Tibial nerve (tissue), 4 donors: Measurements from ENCODE around the gene CNOT6. TPM values are rescaled to one million over a fixed set of nuclear protein-coding genes. Genes with fewer than 3 reads are reported as not detected.
A peak's percentile ranks its signal among the peaks of the same experiment; 100 is the strongest.

Experiments used
- DNase-seq, 2 donors: peaks; one replicate each; pipeline ENCODE4 v3.0.0-alpha.2; 2019; ENCODE audit warnings: low spot score in 2 of 2
- H3K27ac ChIP-seq, 4 donors: fragments of 200-600 bp; sonication (generic) in 3 of 4; one replicate each; pipeline ENCODE4 v1.5.1; 2017 to 2019; ENCODE audit warnings: mild to moderate bottlenecking in 1 of 4
- H3K27me3 ChIP-seq, 2 donors: fragments of 200-600 bp; sonication (generic) in 1 of 2; one replicate each; pipeline versions ENCODE4 v1.5.1 to v1.6.0; 2017 to 2019
- H3K36me3 ChIP-seq, 3 donors: fragments of 200-600 bp; sonication (generic); one replicate each; pipeline ENCODE4 v1.5.1; 2018 to 2019
- H3K4me1 ChIP-seq, 4 donors: fragments of 200-600 bp; sonication (generic) in 3 of 4; one replicate each; pipeline ENCODE4 v1.5.1; 2017 to 2019
- H3K4me3 ChIP-seq, 4 donors: fragments of 200-600 bp; sonication (generic) in 3 of 4; one replicate each; pipeline ENCODE4 v1.5.1; 2017 to 2019; ENCODE audit warnings: mild to moderate bottlenecking in 1 of 4, moderate library complexity in 1 of 4
- H3K9me3 ChIP-seq, 4 donors: fragments of 200-600 bp; sonication (generic) in 3 of 4; one replicate each; pipeline ENCODE4 v1.5.1; 2017 to 2019
- EP300 ChIP-seq, 2 donors: sonication (generic); formaldehyde crosslinking; IDR thresholded peaks; one replicate each; pipeline ENCODE4 v1.6.1; 2017; ENCODE audit warnings: antibody characterized with exemption in 2 of 2, mild to moderate bottlenecking in 1 of 2
- POLR2A ChIP-seq, 2 donors: fragments of 450-650 bp; IDR thresholded peaks; one replicate each; pipeline ENCODE4 v1.6.1; 2017; ENCODE audit warnings: antibody characterized with exemption in 2 of 2, mild to moderate bottlenecking in 2 of 2, moderate library complexity in 2 of 2
- WGBS, 2 donors: methylation state at CpG; one replicate each; pipeline ENCODE4 v1.1.5; 2018; 5-methylcytosine and 5-hydroxymethylcytosine counted together
- total RNA-seq, 4 donors: library from RNA; depleted of rRNA; stranded (reverse); fragments of >200 nt; gene quantifications; one replicate each; pipeline ENCODE4 v1.1.0, GENCODE V29; 2016
- TF ChIP-seq, protein P1 (sequence below), 5 experiments: fragments of 200-600 bp in 3 of 5; fragments of 450-650 bp in 2 of 5; sonication (generic) in 3 of 5; IDR thresholded peaks; one replicate each; pipeline ENCODE4 v1.5.1; 2016 to 2019; ENCODE audit warnings: antibody characterized with exemption in 5 of 5, mild to moderate bottlenecking in 3 of 5, moderate library complexity in 2 of 5

CNOT6 gene
- total RNA-seq, 4 donors from 2014 or later = 14.0 to 18.0 (median 15.5) TPM

DNA sequence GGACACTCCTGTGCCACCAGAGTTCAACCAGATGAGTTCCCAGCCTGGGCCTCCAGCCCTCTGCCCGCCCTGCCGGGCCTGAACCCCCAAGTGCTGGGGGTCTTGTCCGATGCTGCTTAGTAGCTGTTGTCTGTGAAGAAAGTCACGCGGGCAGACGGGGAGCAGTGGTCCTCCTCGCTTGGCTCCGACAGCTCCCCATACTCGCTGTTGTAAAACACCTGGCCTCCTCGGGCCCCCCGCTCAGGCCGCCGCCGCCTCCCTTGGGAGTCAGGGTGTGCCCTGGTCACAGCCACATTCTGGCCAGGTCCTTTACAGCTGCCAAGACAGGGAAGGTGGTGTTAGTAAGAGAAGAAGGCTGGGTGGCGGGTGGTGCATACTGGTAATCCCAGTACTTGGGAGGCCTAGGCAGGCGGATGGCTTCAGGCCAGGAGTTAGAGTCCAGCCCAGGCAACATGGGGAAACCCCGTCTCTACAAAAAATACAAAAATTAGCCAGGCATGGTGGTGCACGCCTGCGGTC lies 109.0 kb downstream of the CNOT6 start:
- H3K9me3 ChIP-seq = no peaks in the 10 kb centered on the region
- H3K4me3 ChIP-seq = no peak overlapping the region
- 81 to 89% methylated on average over 18 to 19 of the region's 19 CpGs for WGBS, 2 donors
- no peak for DNase-seq
- no peaks in the 10 kb centered on the region for H3K27me3 ChIP-seq
- no peak for TF ChIP-seq POLR2A (IDR thresholded peaks at IDR 0.05)
- TF ChIP-seq, protein P1, sequence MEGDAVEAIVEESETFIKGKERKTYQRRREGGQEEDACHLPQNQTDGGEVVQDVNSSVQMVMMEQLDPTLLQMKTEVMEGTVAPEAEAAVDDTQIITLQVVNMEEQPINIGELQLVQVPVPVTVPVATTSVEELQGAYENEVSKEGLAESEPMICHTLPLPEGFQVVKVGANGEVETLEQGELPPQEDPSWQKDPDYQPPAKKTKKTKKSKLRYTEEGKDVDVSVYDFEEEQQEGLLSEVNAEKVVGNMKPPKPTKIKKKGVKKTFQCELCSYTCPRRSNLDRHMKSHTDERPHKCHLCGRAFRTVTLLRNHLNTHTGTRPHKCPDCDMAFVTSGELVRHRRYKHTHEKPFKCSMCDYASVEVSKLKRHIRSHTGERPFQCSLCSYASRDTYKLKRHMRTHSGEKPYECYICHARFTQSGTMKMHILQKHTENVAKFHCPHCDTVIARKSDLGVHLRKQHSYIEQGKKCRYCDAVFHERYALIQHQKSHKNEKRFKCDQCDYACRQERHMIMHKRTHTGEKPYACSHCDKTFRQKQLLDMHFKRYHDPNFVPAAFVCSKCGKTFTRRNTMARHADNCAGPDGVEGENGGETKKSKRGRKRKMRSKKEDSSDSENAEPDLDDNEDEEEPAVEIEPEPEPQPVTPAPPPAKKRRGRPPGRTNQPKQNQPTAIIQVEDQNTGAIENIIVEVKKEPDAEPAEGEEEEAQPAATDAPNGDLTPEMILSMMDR (IDR thresholded peaks at IDR 0.05) = no peak
- no peak for TF ChIP-seq EP300 (IDR thresholded peaks at IDR 0.05)
- H3K4me1 ChIP-seq = no peaks in the 10 kb centered on the region
- no peak overlapping the region for H3K27ac ChIP-seq
- no peaks in the 10 kb centered on the region for H3K36me3 ChIP-seq

GRCh38 chr5:180604271-180604670 lies 110.1 kb downstream of the CNOT6 start:
- Histone ChIP-seq H3K27me3 (no peaks in the 10 kb centered on the region), H3K4me3 (no peak overlapping the region), H3K27ac (no peak overlapping the region), H3K4me1 (no peaks in the 10 kb centered on the region), H3K36me3 (no peaks in the 10 kb centered on the region), H3K9me3 (no peaks in the 10 kb centered on the region)
- no peak for DNase-seq
- TF ChIP-seq EP300 (IDR thresholded peaks at IDR 0.05) (no peak), POLR2A (IDR thresholded peaks at IDR 0.05) (no peak)
- TF ChIP-seq, protein P1 (IDR thresholded peaks at IDR 0.05) = no peak
- 84 to 88% methylated on average over 13 of the region's 13 CpGs for WGBS, 2 donors

DNA sequence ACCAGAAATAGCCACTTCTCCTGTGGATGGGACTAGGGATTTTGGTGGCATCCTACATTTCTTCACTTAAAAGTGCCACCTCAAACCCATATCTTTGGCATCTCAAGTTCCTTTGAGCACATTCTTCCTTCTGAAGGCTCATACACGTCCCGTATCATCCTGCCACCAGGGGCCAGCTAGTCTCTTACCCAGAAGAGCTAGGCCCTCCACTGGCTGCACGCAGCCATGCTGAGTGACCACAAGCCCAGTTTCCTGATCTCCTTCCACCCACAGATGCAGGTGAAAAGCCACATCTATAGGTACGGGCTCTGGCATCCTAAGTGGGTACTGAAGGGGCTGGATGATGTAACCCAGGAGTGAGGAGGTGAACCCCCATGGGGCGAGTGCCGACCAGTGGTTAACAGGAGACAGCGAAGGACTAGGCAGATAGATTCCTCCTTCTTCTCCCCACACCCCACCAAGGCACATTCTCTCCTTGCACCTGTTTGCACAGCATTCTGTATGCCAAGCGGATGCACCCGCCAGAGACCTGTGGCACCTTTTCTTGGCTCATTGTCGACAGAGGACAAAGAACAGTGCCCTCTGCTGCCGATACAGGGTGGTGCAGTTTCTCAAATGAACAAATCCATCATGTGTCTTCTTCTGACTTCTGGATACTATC lies 111.5 kb downstream of the CNOT6 start:
- no peaks in the 10 kb centered on the region for H3K4me1 ChIP-seq
- no peaks in the 10 kb centered on the region for H3K27me3 ChIP-seq
- no peak overlapping the region for H3K27ac ChIP-seq
- TF ChIP-seq, protein P1 (IDR thresholded peaks at IDR 0.05) = peak in 4 of 5 experiments; percentile 20 to 58 (median 47)
- TF ChIP-seq POLR2A (IDR thresholded peaks at IDR 0.05) = no peak
- no peak for TF ChIP-seq EP300 (IDR thresholded peaks at IDR 0.05)
- no peak overlapping the region for H3K4me3 ChIP-seq
- no peaks in the 10 kb centered on the region for H3K36me3 ChIP-seq
- H3K9me3 ChIP-seq = no peaks in the 10 kb centered on the region
- DNase-seq = peak in 1 of 2 donors; percentile 28
- 51 to 58% methylated on average over 11 of the region's 11 CpGs for WGBS, 2 donors

GRCh38 chr5:180606215-180606785 lies 112.1 kb downstream of the CNOT6 start:
- no peak for DNase-seq
- 85 to 86% methylated on average over 21 of the region's 21 CpGs for WGBS, 2 donors
- Histone ChIP-seq H3K4me3 (no peak overlapping the region), H3K27ac (no peak overlapping the region), H3K27me3 (no peaks in the 10 kb centered on the region), H3K9me3 (no peaks in the 10 kb centered on the region), H3K4me1 (no peaks in the 10 kb centered on the region), H3K36me3 (no peaks in the 10 kb centered on the region)
- no peak for TF ChIP-seq POLR2A (IDR thresholded peaks at IDR 0.05)
- TF ChIP-seq EP300 (IDR thresholded peaks at IDR 0.05) = no peak
- TF ChIP-seq, protein P1 (IDR thresholded peaks at IDR 0.05) = no peak

GRCh38 chr5:180607861-180608571 lies 113.8 kb downstream of the CNOT6 start:
- no peaks in the 10 kb centered on the region for H3K9me3 ChIP-seq
- no peaks in the 10 kb centered on the region for H3K36me3 ChIP-seq
- H3K27ac ChIP-seq = no peak overlapping the region
- no peak overlapping the region for H3K4me3 ChIP-seq
- DNase-seq = no peak
- no peaks in the 10 kb centered on the region for H3K27me3 ChIP-seq
- TF ChIP-seq EP300 (IDR thresholded peaks at IDR 0.05) (no peak), POLR2A (IDR thresholded peaks at IDR 0.05) (no peak)
- TF ChIP-seq, protein P1 (IDR thresholded peaks at IDR 0.05) = no peak
- no peaks in the 10 kb centered on the region for H3K4me1 ChIP-seq
- WGBS, 2 donors = 65 to 69% methylated on average over 18 of the region's 18 CpGs
